H9 (cell line): ENCODE measurements around the gene TTC6. TPM values are rescaled to one million over a fixed set of nuclear protein-coding genes. Genes with fewer than 3 reads are reported as not detected.

Experiments used
- DNase-seq: peaks from one replicate; pipeline ENCODE4 v3.0.0-alpha.2; 2017
- H2AFZ ChIP-seq: one replicate; pipeline ENCODE4 v1.6.1; 2013; ENCODE audit warnings: mild to moderate bottlenecking, low read length, control low read depth, moderate library complexity
- H2AK5ac ChIP-seq: 2 replicates; pipeline ENCODE4 v1.6.1; 2013; ENCODE audit warnings: low read length, control low read depth, mixed read lengths; ENCODE audit not compliant: insufficient read length
- H2BK120ac ChIP-seq: one replicate; pipeline ENCODE4 v1.6.1; 2013; ENCODE audit warnings: low read depth, mild to moderate bottlenecking, low read length, control low read depth, inconsistent platforms; ENCODE audit not compliant: poor library complexity, severe bottlenecking
- H2BK12ac ChIP-seq: 2 replicates; pipeline ENCODE4 v1.6.1; 2013; ENCODE audit warnings: low read length, control low read depth, mixed read lengths, low read depth; ENCODE audit not compliant: insufficient read length
- H2BK15ac ChIP-seq: 2 replicates; pipeline ENCODE4 v1.6.1; 2013; ENCODE audit warnings: low read depth, low read length, control low read depth
- H2BK20ac ChIP-seq: one replicate; pipeline ENCODE4 v1.6.1; 2013; ENCODE audit warnings: low read depth, mild to moderate bottlenecking, low read length, control low read depth, inconsistent platforms; ENCODE audit not compliant: poor library complexity, severe bottlenecking
- H2BK5ac ChIP-seq: 2 replicates; pipeline ENCODE4 v1.6.1; 2013; ENCODE audit warnings: low read length, control low read depth, mixed read lengths; ENCODE audit not compliant: insufficient read length
- H3K14ac ChIP-seq: 2 replicates; pipeline ENCODE4 v1.6.1; 2013; ENCODE audit warnings: low read length, control low read depth; ENCODE audit not compliant: insufficient read depth
- H3K18ac ChIP-seq: 2 replicates; pipeline ENCODE4 v1.6.1; 2013; ENCODE audit warnings: low read depth, mild to moderate bottlenecking, mixed read lengths, low read length, control low read depth; ENCODE audit not compliant: insufficient read length
- H3K23ac ChIP-seq: 2 replicates; pipeline ENCODE4 v1.6.1; 2013; ENCODE audit warnings: low read length, control low read depth, mixed read lengths, low read depth; ENCODE audit not compliant: insufficient read length
- H3K23me2 ChIP-seq: 2 replicates; pipeline ENCODE4 v1.6.1; 2013; ENCODE audit warnings: low read depth, mild to moderate bottlenecking, mixed read lengths, low read length, control low read depth; ENCODE audit not compliant: insufficient read length, poor library complexity, severe bottlenecking
- H3K27ac ChIP-seq: 2 replicates; pipeline ENCODE4 v1.5.1; 2013; ENCODE audit warnings: low read length, control low read depth, mixed read lengths, low read depth; ENCODE audit not compliant: insufficient read length
- H3K27me3 ChIP-seq: 2 replicates; pipeline ENCODE4 v1.6.1; 2013; ENCODE audit warnings: low read length, control low read depth, inconsistent platforms; ENCODE audit not compliant: insufficient read depth
- H3K4ac ChIP-seq: 2 replicates; pipeline ENCODE4 v1.6.1; 2013; ENCODE audit warnings: low read depth, mild to moderate bottlenecking, control low read depth, inconsistent platforms, low read length, moderate library complexity
- H3K4me1 ChIP-seq: 2 replicates; pipeline ENCODE4 v1.6.1; 2013; ENCODE audit warnings: low read length, control low read depth, inconsistent platforms; ENCODE audit not compliant: insufficient read depth
- H3K4me2 ChIP-seq: 2 replicates; pipeline ENCODE4 v1.6.1; 2013; ENCODE audit warnings: low read length, control low read depth, mixed read lengths; ENCODE audit not compliant: insufficient read length, insufficient read depth
- H3K56ac ChIP-seq: 2 replicates; pipeline ENCODE4 v1.6.1; 2013; ENCODE audit warnings: low read depth, mild to moderate bottlenecking, mixed read lengths, low read length, control low read depth; ENCODE audit not compliant: insufficient read length
- H3K79me1 ChIP-seq: 2 replicates; pipeline ENCODE4 v1.6.1; 2013; ENCODE audit warnings: low read depth, mild to moderate bottlenecking, moderate library complexity, low read length, control low read depth, inconsistent platforms; ENCODE audit not compliant: insufficient read depth, poor library complexity, severe bottlenecking
- H3K79me2 ChIP-seq: 2 replicates; pipeline ENCODE4 v1.6.1; 2013; ENCODE audit warnings: low read length, control low read depth, inconsistent platforms; ENCODE audit not compliant: insufficient read depth
- H3K9ac ChIP-seq: 2 replicates; pipeline ENCODE4 v1.6.1; 2013; ENCODE audit warnings: low read length, control low read depth, mixed read lengths; ENCODE audit not compliant: insufficient read length; ENCODE audit errors: extremely low read depth
- H3K9me3 ChIP-seq: one replicate; pipeline ENCODE4 v1.6.1; 2013; ENCODE audit warnings: low read depth, low read length, inconsistent platforms; ENCODE audit not compliant: control insufficient read depth
- H3T11ph ChIP-seq: one replicate; pipeline ENCODE4 v1.6.1; 2013; ENCODE audit warnings: mild to moderate bottlenecking, low read length, control low read depth, inconsistent platforms
- H4K20me1 ChIP-seq: one replicate; pipeline ENCODE4 v1.6.1; 2013; ENCODE audit not compliant: control insufficient read depth, insufficient read length, insufficient read depth
- H4K5ac ChIP-seq: 2 replicates; pipeline ENCODE4 v1.6.1; 2013; ENCODE audit warnings: low read depth, mild to moderate bottlenecking, mixed read lengths, low read length, control low read depth; ENCODE audit not compliant: insufficient read length
- H4K8ac ChIP-seq: replicated peaks from 2 replicates; pipeline ENCODE4 v1.6.1; 2013; ENCODE audit warnings: low read length, control low read depth, mixed read lengths, low read depth; ENCODE audit not compliant: insufficient read length
- H4K91ac ChIP-seq: 2 replicates; pipeline ENCODE4 v1.6.1; 2013; ENCODE audit warnings: low read depth, mild to moderate bottlenecking, moderate library complexity, mixed read lengths, low read length, control low read depth; ENCODE audit not compliant: insufficient read length
- H3K27ac Mint-ChIP-seq, 3 experiments: 2 replicates in 2 of 3; 3 replicates in 1 of 3; pipeline ENCODE4 v1.8.0; 2020 to 2021; ENCODE audit warnings: mixed read lengths in 3 of 3, mild to moderate bottlenecking in 1 of 3, moderate library complexity in 1 of 3
- H3K27me3 Mint-ChIP-seq: 2 replicates; pipeline ENCODE4 v1.8.0; 2021; ENCODE audit warnings: low read depth, mild to moderate bottlenecking, moderate library complexity, mixed read lengths
- H3K36me3 Mint-ChIP-seq, 3 experiments: 2 replicates in 2 of 3; 3 replicates in 1 of 3; pipeline ENCODE4 v1.8.0; 2020 to 2021; ENCODE audit warnings: low read depth in 3 of 3, mixed read lengths in 3 of 3; ENCODE audit not compliant: insufficient read depth in 1 of 3
- H3K4me1 Mint-ChIP-seq, 2 experiments: 2 replicates each; pipeline ENCODE4 v1.8.0; 2020; ENCODE audit warnings: mixed read lengths in 2 of 2
- H3K4me3 Mint-ChIP-seq, 2 experiments: 2 replicates in 1 of 2; 3 replicates in 1 of 2; pipeline ENCODE4 v1.8.0; 2020 to 2021; ENCODE audit warnings: mild to moderate bottlenecking in 2 of 2, mixed read lengths in 2 of 2, moderate library complexity in 1 of 2
- H3K9me3 Mint-ChIP-seq, 2 experiments: 2 replicates in 1 of 2; 3 replicates in 1 of 2; pipeline ENCODE4 v1.8.0; 2020; ENCODE audit warnings: mild to moderate bottlenecking in 2 of 2, mixed read lengths in 2 of 2, moderate library complexity in 1 of 2
- WGBS: extraction: QIAGEN DNeasy Blood & Tissue Kit; methylation state at CpG from one replicate; pipeline ENCODE4 v1.1.7; 2013; ENCODE audit warnings: missing lambda C conversion rate, low lambda C conversion rate, mixed read lengths; ENCODE audit not compliant: insufficient read length; ENCODE audit errors: extremely low coverage; 5-methylcytosine and 5-hydroxymethylcytosine counted together
- total RNA-seq: library from RNA; stranded (reverse); gene quantifications from 2 replicates; pipeline ENCODE4 v1.2.1, GENCODE V29; 2021
- TF ChIP-seq, protein P1 (sequence below): fragments of 200-600 bp; sonication (generic); conservative IDR thresholded peaks from 3 replicates; pipeline ENCODE4 v1.8.0; 2021; ENCODE audit warnings: antibody characterized with exemption, mild to moderate bottlenecking

TTC6 gene
- total RNA-seq, 1 experiment from 2014 or later, result 0.24 TPM

DNA sequence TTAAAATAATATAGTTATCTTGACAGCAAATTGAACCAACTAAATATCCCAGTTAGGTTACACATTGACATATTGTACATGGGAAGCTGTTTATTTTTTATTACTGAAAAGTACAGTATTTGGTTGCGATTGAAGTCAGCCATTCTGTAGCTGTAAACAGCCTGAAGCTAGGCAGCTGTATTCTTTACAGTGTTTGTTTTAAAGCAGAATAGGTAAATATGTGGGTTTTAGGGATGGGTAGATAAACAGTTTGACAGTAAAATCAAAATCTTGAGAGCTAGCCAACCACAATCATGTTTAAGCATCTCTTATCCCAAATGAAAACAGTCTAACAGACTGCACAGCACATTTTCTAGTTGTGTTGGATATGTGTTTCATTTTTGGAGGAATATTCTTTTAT is 45.7 kb downstream of the TTC6 start:
- Histone ChIP-seq H3K79me2 (no peaks in the 10 kb centered on the region), H4K5ac (no peak overlapping the region), H3K4me1 (no peaks in the 10 kb centered on the region), H2BK5ac (no peak overlapping the region), H3K14ac (no peak overlapping the region), H3K27ac (no peak overlapping the region), H2BK120ac (no peak overlapping the region), H2BK15ac (no peak overlapping the region), H4K20me1 (no peaks in the 10 kb centered on the region), H2AK5ac (no peak overlapping the region), H3K56ac (no peak overlapping the region), H3K4ac (no peak overlapping the region), H3K27me3 (no peaks in the 10 kb centered on the region), H3T11ph (no peak overlapping the region), H3K9ac (no peak overlapping the region), H3K18ac (no peak overlapping the region), H3K4me2 (no peak overlapping the region), H4K8ac (no peak overlapping the region), H3K23me2 (no peaks in the 10 kb centered on the region), H4K91ac (no peak overlapping the region), H3K23ac (no peak overlapping the region), H2AFZ (no peak overlapping the region), H3K9me3 (no peaks in the 10 kb centered on the region), H2BK20ac (no peak overlapping the region), H2BK12ac (no peak overlapping the region), H3K79me1 (no peaks in the 10 kb centered on the region)
- TF ChIP-seq, protein P1, sequence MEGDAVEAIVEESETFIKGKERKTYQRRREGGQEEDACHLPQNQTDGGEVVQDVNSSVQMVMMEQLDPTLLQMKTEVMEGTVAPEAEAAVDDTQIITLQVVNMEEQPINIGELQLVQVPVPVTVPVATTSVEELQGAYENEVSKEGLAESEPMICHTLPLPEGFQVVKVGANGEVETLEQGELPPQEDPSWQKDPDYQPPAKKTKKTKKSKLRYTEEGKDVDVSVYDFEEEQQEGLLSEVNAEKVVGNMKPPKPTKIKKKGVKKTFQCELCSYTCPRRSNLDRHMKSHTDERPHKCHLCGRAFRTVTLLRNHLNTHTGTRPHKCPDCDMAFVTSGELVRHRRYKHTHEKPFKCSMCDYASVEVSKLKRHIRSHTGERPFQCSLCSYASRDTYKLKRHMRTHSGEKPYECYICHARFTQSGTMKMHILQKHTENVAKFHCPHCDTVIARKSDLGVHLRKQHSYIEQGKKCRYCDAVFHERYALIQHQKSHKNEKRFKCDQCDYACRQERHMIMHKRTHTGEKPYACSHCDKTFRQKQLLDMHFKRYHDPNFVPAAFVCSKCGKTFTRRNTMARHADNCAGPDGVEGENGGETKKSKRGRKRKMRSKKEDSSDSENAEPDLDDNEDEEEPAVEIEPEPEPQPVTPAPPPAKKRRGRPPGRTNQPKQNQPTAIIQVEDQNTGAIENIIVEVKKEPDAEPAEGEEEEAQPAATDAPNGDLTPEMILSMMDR, result no peak
- Mint-ChIP-seq H3K36me3 (no peaks in the 10 kb centered on the region), H3K27me3 (peaks cover 7% of the 10 kb centered on the region), H3K9me3 (no peaks in the 10 kb centered on the region), H3K4me3 (no peak overlapping the region), H3K27ac (no peak overlapping the region), H3K4me1 (no peaks in the 10 kb centered on the region; a peak in 2 of 4 replicates)
- DNase-seq, result no peak
- no CpG with 5 or more reads among the region's 1 CpG for WGBS
